Tibial nerve (tissue), 4 donors: Measurements from ENCODE around the gene ABT1. TPM values are rescaled to one million over a fixed set of nuclear protein-coding genes. Genes with fewer than 3 reads are reported as not detected.

Source experiments
- DNase-seq, 2 donors: peaks; one replicate each; pipeline ENCODE4 v3.0.0-alpha.2; 2019; ENCODE audit warnings: low spot score in 2 of 2
- H3K27ac ChIP-seq, 4 donors: fragments of 200-600 bp; sonication (generic) in 3 of 4; one replicate each; pipeline ENCODE4 v1.5.1; 2017 to 2019; ENCODE audit warnings: mild to moderate bottlenecking in 1 of 4
- H3K27me3 ChIP-seq, 2 donors: fragments of 200-600 bp; sonication (generic) in 1 of 2; one replicate each; pipeline versions ENCODE4 v1.5.1 to v1.6.0; 2017 to 2019
- H3K36me3 ChIP-seq, 3 donors: fragments of 200-600 bp; sonication (generic); one replicate each; pipeline ENCODE4 v1.5.1; 2018 to 2019
- H3K4me1 ChIP-seq, 4 donors: fragments of 200-600 bp; sonication (generic) in 3 of 4; one replicate each; pipeline ENCODE4 v1.5.1; 2017 to 2019
- H3K4me3 ChIP-seq, 4 donors: fragments of 200-600 bp; sonication (generic) in 3 of 4; one replicate each; pipeline ENCODE4 v1.5.1; 2017 to 2019; ENCODE audit warnings: mild to moderate bottlenecking in 1 of 4, moderate library complexity in 1 of 4
- H3K9me3 ChIP-seq, 4 donors: fragments of 200-600 bp; sonication (generic) in 3 of 4; one replicate each; pipeline ENCODE4 v1.5.1; 2017 to 2019
- EP300 ChIP-seq, 2 donors: sonication (generic); formaldehyde crosslinking; IDR thresholded peaks; one replicate each; pipeline ENCODE4 v1.6.1; 2017; ENCODE audit warnings: antibody characterized with exemption in 2 of 2, mild to moderate bottlenecking in 1 of 2
- POLR2A ChIP-seq, 2 donors: fragments of 450-650 bp; IDR thresholded peaks; one replicate each; pipeline ENCODE4 v1.6.1; 2017; ENCODE audit warnings: antibody characterized with exemption in 2 of 2, mild to moderate bottlenecking in 2 of 2, moderate library complexity in 2 of 2
- WGBS, 2 donors: methylation state at CpG; one replicate each; pipeline ENCODE4 v1.1.5; 2018; 5-methylcytosine and 5-hydroxymethylcytosine counted together
- total RNA-seq, 4 donors: library from RNA; depleted of rRNA; stranded (reverse); fragments of >200 nt; gene quantifications; one replicate each; pipeline ENCODE4 v1.1.0, GENCODE V29; 2016
- TF ChIP-seq, protein P1 (sequence below), 5 experiments: fragments of 200-600 bp in 3 of 5; fragments of 450-650 bp in 2 of 5; sonication (generic) in 3 of 5; IDR thresholded peaks; one replicate each; pipeline ENCODE4 v1.5.1; 2016 to 2019; ENCODE audit warnings: antibody characterized with exemption in 5 of 5, mild to moderate bottlenecking in 3 of 5, moderate library complexity in 2 of 5

The ABT1 gene
- total RNA-seq, 4 donors from 2014 or later, result 8.3 to 13.2 (median 10.6) TPM

DNA sequence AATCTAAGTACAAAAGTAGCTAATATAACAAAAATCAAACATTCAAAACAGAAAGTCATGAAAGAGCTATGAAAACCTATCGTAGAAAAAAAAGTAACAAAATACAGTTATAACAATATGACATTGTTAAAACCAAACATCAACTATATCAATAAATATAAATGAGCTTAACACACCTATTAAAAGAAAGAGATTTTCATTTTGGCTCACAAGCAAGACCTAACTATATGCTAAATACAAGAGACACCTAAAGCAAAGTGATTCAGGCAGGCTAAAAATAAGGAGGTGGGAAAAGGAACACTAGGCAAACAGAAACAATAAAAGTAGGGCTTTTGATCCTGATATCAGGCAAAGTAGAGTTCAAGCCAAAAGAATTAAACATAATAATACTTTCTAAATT is 49.3 kb downstream of the ABT1 start:
- Histone ChIP-seq H3K9me3 (peaks cover 0 to 9% (median 0%) of the 10 kb centered on the region in 4 donors), H3K27me3 (no peaks in the 10 kb centered on the region), H3K4me3 (no peak overlapping the region), H3K4me1 (no peaks in the 10 kb centered on the region), H3K27ac (no peak overlapping the region), H3K36me3 (peaks cover 0 to 68% (median 22%) of the 10 kb centered on the region in 3 donors)
- WGBS, 2 donors, result 96 to 97% methylated on average over 1 of the region's 1 CpG
- DNase-seq, result no peak
- TF ChIP-seq POLR2A (IDR thresholded peaks at IDR 0.05) (no peak), EP300 (IDR thresholded peaks at IDR 0.05) (no peak)
- TF ChIP-seq, protein P1, sequence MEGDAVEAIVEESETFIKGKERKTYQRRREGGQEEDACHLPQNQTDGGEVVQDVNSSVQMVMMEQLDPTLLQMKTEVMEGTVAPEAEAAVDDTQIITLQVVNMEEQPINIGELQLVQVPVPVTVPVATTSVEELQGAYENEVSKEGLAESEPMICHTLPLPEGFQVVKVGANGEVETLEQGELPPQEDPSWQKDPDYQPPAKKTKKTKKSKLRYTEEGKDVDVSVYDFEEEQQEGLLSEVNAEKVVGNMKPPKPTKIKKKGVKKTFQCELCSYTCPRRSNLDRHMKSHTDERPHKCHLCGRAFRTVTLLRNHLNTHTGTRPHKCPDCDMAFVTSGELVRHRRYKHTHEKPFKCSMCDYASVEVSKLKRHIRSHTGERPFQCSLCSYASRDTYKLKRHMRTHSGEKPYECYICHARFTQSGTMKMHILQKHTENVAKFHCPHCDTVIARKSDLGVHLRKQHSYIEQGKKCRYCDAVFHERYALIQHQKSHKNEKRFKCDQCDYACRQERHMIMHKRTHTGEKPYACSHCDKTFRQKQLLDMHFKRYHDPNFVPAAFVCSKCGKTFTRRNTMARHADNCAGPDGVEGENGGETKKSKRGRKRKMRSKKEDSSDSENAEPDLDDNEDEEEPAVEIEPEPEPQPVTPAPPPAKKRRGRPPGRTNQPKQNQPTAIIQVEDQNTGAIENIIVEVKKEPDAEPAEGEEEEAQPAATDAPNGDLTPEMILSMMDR (IDR thresholded peaks at IDR 0.05), result no peak

Other genes starting within 250 kb of the ABT1 start
- 10 to 100 TPM in 3 of 4 donors, 1 to 10 TPM in 1; 8.4 to 14.0 (median 12.1) TPM for gene BTN3A2, start 231.8 kb upstream of the ABT1 start, total RNA-seq
- 10 to 100 TPM in 3 of 4 donors, 1 to 10 TPM in 1; 6.7 to 20.7 (median 14.5) TPM for gene BTN2A2, start 213.8 kb upstream of the ABT1 start, total RNA-seq
- gene BTN3A1, start 194.7 kb upstream of the ABT1 start, total RNA-seq, result 10 to 100 TPM; 12.3 to 29.3 (median 16.6) TPM
- 10 to 100 TPM in 3 of 4 donors, 1 to 10 TPM in 1; 9.4 to 27.8 (median 14.0) TPM for gene BTN3A3, start 156.4 kb upstream of the ABT1 start, total RNA-seq
- gene BTN2A1, start 139.0 kb upstream of the ABT1 start, total RNA-seq, result 10 to 100 TPM; 15.7 to 29.0 (median 17.1) TPM
- not detected for gene BTN1A1, start 96.7 kb upstream of the ABT1 start, total RNA-seq
- 10 to 100 TPM; 46.5 to 67.8 (median 56.2) TPM for gene HMGN4, start 58.6 kb upstream of the ABT1 start, total RNA-seq
- gene ZNF322, start 62.8 kb downstream of the ABT1 start, total RNA-seq, result 10 to 100 TPM; 15.6 to 34.5 (median 22.0) TPM